AG04449 (cell line): ENCODE results near the gene C2CD3.

Source experiments
- CTCF ChIA-PET: fragments of 350-600 bp; formaldehyde crosslinking; extraction: SDS; loops from one replicate; lab custom pipeline; 2021; ENCODE audit warnings: antibody characterized with exemption; lab: Yijun Ruan, JAX
- POLR2A ChIA-PET: fragments of 400-600, 350-600 bp; formaldehyde crosslinking; extraction: SDS; loops from one replicate; lab custom pipeline; 2020; ENCODE audit warnings: antibody characterized with exemption, inconsistent platforms; lab: Yijun Ruan, JAX
- DNase-seq: peaks from one replicate; pipeline ENCODE4 v3.0.0-alpha.2; 2010; ENCODE audit warnings: low read depth, low spot score
- H3K4me3 ChIP-seq: 2 replicates; pipeline ENCODE4 v1.5.1; 2011; ENCODE audit warnings: low read depth, mild to moderate bottlenecking, control low read depth, low read length
- CTCF ChIP-seq: IDR thresholded peaks from one replicate; pipeline ENCODE4 v1.5.1; 2011; ENCODE audit warnings: mild to moderate bottlenecking, moderate library complexity, low read length, control low read depth, inconsistent platforms; ENCODE audit not compliant: insufficient read depth; ENCODE audit errors: missing control alignments

The C2CD3 gene

GRCh38 chr11:74185285-74185684 is 14.5 kb upstream of the C2CD3 start:
- H3K4me3 ChIP-seq: no peak overlapping the region
- DNase-seq: no peak
- no peak for TF ChIP-seq CTCF
- ChIA-PET CTCF (no interaction called here), POLR2A (no interaction called here)

- ChIA-PET CTCF (no interaction called here), POLR2A (no interaction called here)
Observed at GRCh38 chr11:74182635-74183034, 11.8 kb upstream of the C2CD3 start.

GRCh38 chr11:74179234-74180052 is 8.6 kb upstream of the C2CD3 start:
- POLR2A ChIA-PET: no interaction called here
- CTCF ChIA-PET: no interaction called here
- no peak overlapping the region for H3K4me3 ChIP-seq
- no peak for DNase-seq
- TF ChIP-seq CTCF: no peak

More at GRCh38 chr11:74182635-74183034, 11.8 kb upstream of the C2CD3 start:
- TF ChIP-seq CTCF: no peak
- no peak overlapping the region for H3K4me3 ChIP-seq
- DNase-seq: no peak

- H3K4me3 ChIP-seq: no peak overlapping the region
- no peak for TF ChIP-seq CTCF
- ChIA-PET POLR2A (no interaction called here), CTCF (interaction anchor here (1.4 kb wide), 1 partner anchor 212 kb away, joined by 4 read pairs; no protein-coding TSS in a partner anchor)
- no peak for DNase-seq
Observed at GRCh38 chr11:74175920-74176319, 5.1 kb upstream of the C2CD3 start.

- DNase-seq: no peak
- CTCF ChIA-PET: interaction anchor here (0.9 to 1.4 kb wide), 2 partner anchors 84 to 208 kb away, joined by 4 to 5 read pairs; no protein-coding TSS in a partner anchor
- no peak for TF ChIP-seq CTCF
- peak overlapping the region; percentile 94 for H3K4me3 ChIP-seq
- POLR2A ChIA-PET: interaction anchor here (0.6 to 1.8 kb wide), 2 partner anchors 12 to 191 kb away, joined by 3 to 5 read pairs; no protein-coding TSS in a partner anchor
Observed at GRCh38 chr11:74171997-74172396, 1.2 kb upstream of the C2CD3 start.

GRCh38 chr11:74171630-74171968 is 797 bp upstream of the C2CD3 start:
- no peak for DNase-seq
- POLR2A ChIA-PET: interaction anchor here (1.8 kb wide), 1 partner anchor 191 kb away, joined by 5 read pairs; no protein-coding TSS in a partner anchor
- TF ChIP-seq CTCF: no peak
- CTCF ChIA-PET: interaction anchor here (0.9 to 2.5 kb wide), 4 partner anchors 23 to 208 kb away, joined by 3 to 12 read pairs (median 4); no protein-coding TSS in a partner anchor
- peak overlapping the region; percentile 94 for H3K4me3 ChIP-seq
